Pancreas (tissue), 10 donors: ENCODE data around the gene REEP3. TPM values are rescaled to one million over a fixed set of nuclear protein-coding genes. Genes with fewer than 3 reads are reported as not detected.
"Not testable (repeated sequence)": the region's sequence is repeated elsewhere in the genome, so short reads cannot be mapped to it uniquely, and the experiment has no call there.

Experiments used
- ATAC-seq, 4 donors: fragments of 200-7000 bp; cut with Tn5 transposase; one replicate each; pipeline versions ENCODE4 v1.8.0 to v1.9.1; 2020; ENCODE audit warnings: mild to moderate bottlenecking in 4 of 4, moderate library complexity in 4 of 4
- DNase-seq, 6 donors: peaks; one replicate each; pipeline ENCODE4 v3.0.0-alpha.2; 2020
- FAIRE-seq: peaks from 2 replicates; lab custom pipeline; 2012; peaks lifted over from hg19 to GRCh38; lab: Jason Lieb, UNC
- H3K27ac ChIP-seq, 4 donors: fragments of 200-600 bp; sonication (generic); 1 replicate in 3 of 4; 2 replicates in 1 of 4; pipeline versions ENCODE4 v1.5.0 to v1.8.0; 2020
- H3K27me3 ChIP-seq, 4 donors: fragments of 200-600 bp; one replicate each; pipeline ENCODE4 v1.8.0; 2021
- H3K36me3 ChIP-seq, 3 donors: fragments of 200-600 bp; sonication (generic) in 1 of 3; one replicate each; pipeline versions ENCODE4 v1.5.0 to v1.8.0; 2020 to 2021
- H3K4me1 ChIP-seq, 3 donors: fragments of 200-600 bp; one replicate each; pipeline ENCODE4 v1.8.0; 2021
- H3K4me3 ChIP-seq, 4 donors: fragments of 200-600 bp; sonication (generic) in 2 of 4; one replicate each; pipeline versions ENCODE4 v1.5.0 to v1.8.0; 2020 to 2021
- H3K9me3 ChIP-seq, 4 donors: fragments of 200-600 bp; one replicate each; pipeline ENCODE4 v1.8.0; 2021
- CTCF ChIP-seq, 4 donors: fragments of 200-600 bp; sonication (generic) in 3 of 4; IDR thresholded peaks; one replicate each; pipeline versions ENCODE4 v1.5.0 to v1.8.0; 2021; ENCODE audit warnings: antibody characterized with exemption in 4 of 4
- WGBS, 2 donors: extraction: QIAGEN DNeasy Blood & Tissue Kit; methylation state at CpG; one replicate each; pipeline ENCODE4 v1.1.7; 2013; 5-methylcytosine and 5-hydroxymethylcytosine counted together
- intact Hi-C, 3 donors: fragments of 100-400 bp; cut with DNase I; formaldehyde crosslinking; loops; one replicate each; pipeline versions ENCODE4 v1.11.1 to v1.14.2; 2022
- polyA plus RNA-seq, 2 donors: library from polyadenylated mRNA; stranded (reverse); fragments of 200-250 nt; gene quantifications; one replicate each; pipeline ENCODE4 v1.2.3, GENCODE V29; 2013
- total RNA-seq, 6 donors: library from RNA; stranded (reverse); fragmentation: NEBNext Ultra II Directional in 4 of 6; extraction: Animal tissue kit (Norgen Biotek cat#: 25700) in 4 of 6; gene quantifications; one replicate each; pipeline versions ENCODE4 v1.2.1 to v1.2.4, GENCODE V29; 2021 to 2023
- donor health status: healthy with polysubstance abuse.
- donor health status: DM: no; HTN: no; CAD: no; lungs with moderate emphysema.
- donor health status: DM: no; HTN: no; CAD: no.
- donor health status: control.
- donor health status: control.
- donor health status: Bipolar disorder and iron deficiency.
- donor health status: DM: yes; HTN: yes; CAD: no.
- donor health status: DM: no; HTN: no; CAD: no.
- donor health status: DM: no; HTN: no; CAD: no.
- donor health status: DM: yes; HTN: yes; CAD: no.

The REEP3 gene
- total and polyA plus RNA-seq, 8 donors, result 2.7 to 21.3 (median 9.4) TPM

- no peaks in the 10 kb centered on the region for H3K9me3 ChIP-seq
- H3K4me1 ChIP-seq, result no peaks in the 10 kb centered on the region
- H3K36me3 ChIP-seq, result no peaks in the 10 kb centered on the region
- TF ChIP-seq CTCF (IDR thresholded peaks at IDR 0.05), result no peak
- H3K4me3 ChIP-seq, result no peak overlapping the region
- ATAC-seq, result no peak
- FAIRE-seq, result no peak
- 87 to 96% methylated on average over 2 of the region's 2 CpGs for WGBS, 2 donors
- H3K27ac ChIP-seq, result no peak overlapping the region
- no peaks in the 10 kb centered on the region for H3K27me3 ChIP-seq
- intact Hi-C loops, result no loop called here
- no peak for DNase-seq
Measured at GRCh38 chr10:63646491-63646890, 125.3 kb downstream of the REEP3 start.

- no peaks in the 10 kb centered on the region for H3K36me3 ChIP-seq
- no peak overlapping the region for H3K4me3 ChIP-seq
- H3K27ac ChIP-seq, result no peak overlapping the region
- no peaks in the 10 kb centered on the region for H3K9me3 ChIP-seq
- intact Hi-C loops, result no loop called here
- H3K27me3 ChIP-seq, result no peaks in the 10 kb centered on the region
- no peak for FAIRE-seq
- no peak for DNase-seq
- ATAC-seq, result no peak
- H3K4me1 ChIP-seq, result no peaks in the 10 kb centered on the region
- TF ChIP-seq CTCF (IDR thresholded peaks at IDR 0.05), result no peak
- 67 to 90% methylated on average over 5 of the region's 5 CpGs for WGBS, 2 donors
Measured at GRCh38 chr10:63651864-63652263, 130.7 kb downstream of the REEP3 start.

- WGBS, 2 donors, result 74 to 93% methylated on average over 1 of the region's 1 CpG
- no peak for FAIRE-seq
- ATAC-seq, result no peak
Measured at GRCh38 chr10:63653747-63654146, 132.5 kb downstream of the REEP3 start.

GRCh38 chr10:63657761-63658160 is 136.6 kb downstream of the REEP3 start:
- Histone ChIP-seq H3K36me3 (no peaks in the 10 kb centered on the region), H3K27me3 (no peaks in the 10 kb centered on the region), H3K27ac (no peak overlapping the region), H3K9me3 (no peaks in the 10 kb centered on the region), H3K4me3 (no peak overlapping the region), H3K4me1 (no peaks in the 10 kb centered on the region)
- no peak for TF ChIP-seq CTCF (IDR thresholded peaks at IDR 0.05)
- 56 to 61% methylated on average over 4 of the region's 4 CpGs for WGBS, 2 donors
- FAIRE-seq (no peak), ATAC-seq (no peak), DNase-seq (no peak)
- intact Hi-C loops, result no loop called here

More at GRCh38 chr10:63653747-63654146, 132.5 kb downstream of the REEP3 start:
- no peak overlapping the region for H3K4me3 ChIP-seq
- intact Hi-C loops, result no loop called here
- H3K9me3 ChIP-seq, result no peaks in the 10 kb centered on the region
- DNase-seq, result no peak
- no peak for TF ChIP-seq CTCF (IDR thresholded peaks at IDR 0.05)
- H3K4me1 ChIP-seq, result no peaks in the 10 kb centered on the region
- H3K27ac ChIP-seq, result no peak overlapping the region
- no peaks in the 10 kb centered on the region for H3K36me3 ChIP-seq
- H3K27me3 ChIP-seq, result no peaks in the 10 kb centered on the region

GRCh38 chr10:63660941-63661340 is 139.7 kb downstream of the REEP3 start:
- intact Hi-C loops, H3K9me3 ChIP-seq, H3K27ac ChIP-seq, H3K36me3 ChIP-seq, H3K27me3 ChIP-seq, H3K4me1 ChIP-seq, DNase-seq, H3K4me3 ChIP-seq, FAIRE-seq, ATAC-seq: not testable (repeated sequence)
- WGBS, 2 donors, result 94 to 95% methylated on average over 8 of the region's 8 CpGs
